H54 (cell line): ENCODE measurements around the gene PRR5L.
"Not testable (repeated sequence)": the region's sequence is repeated elsewhere in the genome, so short reads cannot be mapped to it uniquely, and the experiment has no call there.

Source experiments
- DNase-seq: peaks from one replicate; pipeline ENCODE4 v3.0.0; 2011; ENCODE audit warnings: low spot score, mixed read lengths; ENCODE audit not compliant: insufficient read length
- FAIRE-seq: peaks from 3 replicates; lab custom pipeline; 2011; peaks lifted over from hg19 to GRCh38; lab: Jason Lieb, UNC
- POLR2A ChIP-seq: IDR thresholded peaks from 2 replicates; pipeline ENCODE4 v1.6.1; 2011; ENCODE audit warnings: low read depth, mild to moderate bottlenecking, low read length

Gene PRR5L

GRCh38 chr11:36300650-36301049 lies 4.6 kb downstream of the PRR5L start:
- FAIRE-seq (no peak), DNase-seq (no peak)
- TF ChIP-seq POLR2A = no peak

DNA sequence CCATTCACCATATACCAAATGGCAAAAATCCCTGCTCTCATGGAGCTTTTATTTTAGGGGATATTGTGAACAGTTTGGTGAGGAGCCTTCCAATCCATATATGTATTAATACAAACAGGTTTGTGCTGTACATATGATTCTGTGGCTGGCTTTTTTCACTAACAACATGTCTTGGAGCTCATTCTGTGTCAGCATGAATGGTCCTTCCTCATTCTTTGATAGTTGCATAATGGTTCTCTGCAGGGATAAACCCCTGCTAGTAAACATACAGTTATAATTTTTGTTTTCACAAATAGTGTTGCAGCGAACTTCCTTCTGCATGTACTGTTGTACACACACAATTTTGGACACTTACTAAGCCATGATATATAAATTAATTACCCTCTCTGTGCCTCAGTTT lies 8.3 kb downstream of the PRR5L start:
- DNase-seq (no peak), FAIRE-seq (no peak)
- no peak for TF ChIP-seq POLR2A

DNA sequence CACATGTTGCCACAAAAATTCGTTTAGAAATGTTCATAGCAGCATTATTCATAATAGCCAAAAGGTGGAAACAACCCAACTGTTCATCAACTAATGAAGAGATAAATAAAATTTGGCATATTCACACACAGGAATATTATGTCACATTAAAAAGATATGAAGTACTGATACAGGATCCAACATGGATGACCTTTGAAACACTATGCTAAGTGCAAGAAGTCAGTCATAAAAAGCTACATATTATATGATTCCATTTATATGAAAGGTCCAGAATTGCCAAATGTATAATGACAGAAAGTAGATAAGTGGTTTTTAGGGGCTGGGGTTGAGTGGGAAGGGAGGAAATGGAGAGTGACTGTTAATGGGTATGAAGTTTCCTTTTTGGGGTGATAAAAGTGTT lies 9.0 kb downstream of the PRR5L start:
- TF ChIP-seq POLR2A = no peak
- FAIRE-seq = no peak
- no peak for DNase-seq

DNA sequence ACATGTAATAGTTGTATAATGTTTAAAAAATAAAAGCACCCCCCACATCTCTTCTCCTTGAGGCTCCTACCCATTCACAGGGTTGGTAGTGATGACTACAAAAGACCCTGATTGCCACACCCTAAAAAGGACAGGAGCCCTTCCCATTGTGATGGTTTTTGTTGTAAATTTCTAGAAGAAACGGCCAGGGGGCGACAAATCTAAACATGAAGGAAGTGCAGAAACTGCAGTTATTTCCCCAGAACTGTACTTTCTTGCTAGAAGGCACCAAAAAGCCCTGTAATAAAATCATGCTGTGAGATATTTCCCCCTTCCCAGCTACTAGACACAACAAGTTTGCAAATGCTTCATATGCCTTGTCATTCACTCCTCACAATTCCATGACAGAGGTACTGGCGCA lies 10.8 kb downstream of the PRR5L start:
- FAIRE-seq (no peak), DNase-seq (no peak)
- no peak for TF ChIP-seq POLR2A

DNA sequence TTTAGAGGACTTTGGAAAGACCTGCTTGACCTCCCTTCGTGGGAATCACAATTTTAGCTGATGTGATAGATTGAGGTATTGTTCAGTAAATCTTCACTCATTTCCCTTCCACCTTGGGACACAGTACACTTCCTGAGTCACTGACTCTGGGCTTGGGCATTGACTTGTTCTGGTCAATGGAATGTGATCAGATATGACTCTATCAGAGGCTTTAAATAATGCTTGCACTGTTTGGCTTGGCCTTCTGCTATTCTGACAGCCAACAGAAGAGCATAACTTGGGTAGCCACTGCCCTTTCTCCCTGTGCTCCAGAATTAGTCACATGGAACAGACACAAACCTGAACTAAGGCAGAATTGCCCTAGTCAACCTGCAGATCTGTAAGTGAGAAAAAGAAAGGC lies 12.5 kb downstream of the PRR5L start:
- DNase-seq (no peak), FAIRE-seq (no peak)
- TF ChIP-seq POLR2A = no peak

DNA sequence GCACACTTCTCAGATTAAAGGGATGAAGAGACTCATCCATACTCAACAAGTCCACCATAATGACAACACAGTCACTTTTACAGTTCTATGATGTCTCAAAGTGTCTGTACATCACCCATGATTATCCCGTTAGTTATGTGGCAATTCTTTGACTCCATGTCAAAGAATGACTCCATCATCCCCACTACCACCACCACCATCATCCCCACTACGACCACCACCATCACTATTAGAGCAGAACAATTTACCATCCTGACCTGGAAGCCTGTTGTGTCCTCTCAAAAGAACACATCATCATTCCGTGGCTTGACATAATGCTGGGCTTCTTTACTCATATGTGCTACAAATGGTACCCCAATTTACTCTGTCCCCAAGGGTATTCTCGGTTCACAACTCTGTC lies 13.7 kb downstream of the PRR5L start:
- no peak for TF ChIP-seq POLR2A
- FAIRE-seq (no peak), DNase-seq (no peak)

DNA sequence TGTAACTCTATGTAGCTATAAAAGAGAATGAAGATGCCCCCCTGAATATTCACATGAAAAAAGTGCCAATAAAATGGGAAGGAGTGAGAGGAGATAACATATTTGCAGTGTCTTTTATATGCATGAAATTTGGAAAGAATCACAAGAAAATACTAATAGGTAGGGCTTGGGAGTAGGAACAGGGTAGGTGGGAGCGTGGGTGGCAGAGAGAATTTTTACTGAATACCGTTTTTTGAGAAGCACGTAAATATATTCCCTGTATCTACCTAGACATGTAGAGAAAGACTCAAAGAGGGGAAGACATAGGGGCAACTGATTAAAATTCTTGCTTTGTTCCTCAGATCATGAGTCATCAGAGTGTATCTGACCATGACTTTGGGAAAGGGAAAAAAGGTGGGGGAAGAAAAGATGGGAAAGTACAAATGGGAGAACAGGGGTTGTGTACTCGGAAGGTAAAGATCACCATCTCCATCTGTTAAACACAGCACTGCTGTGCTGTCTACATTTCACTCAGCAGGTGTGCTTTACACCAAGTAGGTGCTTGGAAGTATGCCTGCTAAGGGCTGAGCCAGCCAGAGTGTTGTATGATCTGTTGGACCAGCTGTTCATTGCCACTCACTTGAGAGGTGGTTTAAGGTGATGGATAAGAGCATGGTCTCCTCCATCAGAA lies 16.0 kb downstream of the PRR5L start:
- no peak for FAIRE-seq
- no peak for DNase-seq

DNA sequence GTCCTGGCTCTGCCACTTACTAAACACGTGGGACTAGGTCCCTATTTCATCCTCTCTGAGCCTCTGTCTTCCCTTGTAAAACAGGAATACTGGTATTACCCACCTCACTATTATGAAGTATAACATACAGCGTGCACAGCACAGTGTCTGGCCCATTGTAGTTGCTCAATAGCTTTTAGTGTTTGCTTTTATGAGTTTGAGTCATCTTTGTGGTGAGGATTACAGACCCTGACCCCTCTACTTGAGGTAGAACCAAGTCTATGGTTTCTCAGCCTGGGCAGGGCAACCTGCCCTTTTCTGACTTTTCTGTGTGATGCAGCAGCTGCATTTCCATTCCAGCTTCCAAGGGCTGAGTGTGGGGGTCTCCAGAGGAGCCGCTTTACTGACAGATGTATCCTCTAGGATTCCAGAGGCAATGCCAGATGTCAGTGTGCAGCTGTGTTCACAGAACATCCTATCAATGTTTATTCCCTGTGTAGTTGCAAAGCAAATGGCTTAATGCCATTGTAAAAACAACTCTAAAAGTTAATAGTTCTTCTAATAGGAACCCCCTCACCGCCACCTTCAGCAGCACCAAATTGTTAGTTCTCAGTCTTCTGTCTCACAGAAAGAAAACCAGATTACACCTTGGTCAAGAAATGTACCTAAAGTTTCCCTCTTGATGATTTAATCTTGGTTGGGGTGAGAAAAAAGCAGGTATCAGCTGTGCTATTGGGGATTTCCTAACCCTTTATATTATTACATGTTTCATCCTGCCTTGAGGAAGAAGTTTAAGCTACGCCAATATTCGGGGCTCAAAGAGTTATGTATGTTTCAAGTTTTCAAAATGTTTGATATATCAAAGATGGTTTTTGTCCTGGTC lies 16.8 kb downstream of the PRR5L start:
- no peak for FAIRE-seq
- TF ChIP-seq POLR2A = no peak

More for the DNA sequence above, 16.0 kb downstream of the PRR5L start:
- TF ChIP-seq POLR2A = no peak

DNA sequence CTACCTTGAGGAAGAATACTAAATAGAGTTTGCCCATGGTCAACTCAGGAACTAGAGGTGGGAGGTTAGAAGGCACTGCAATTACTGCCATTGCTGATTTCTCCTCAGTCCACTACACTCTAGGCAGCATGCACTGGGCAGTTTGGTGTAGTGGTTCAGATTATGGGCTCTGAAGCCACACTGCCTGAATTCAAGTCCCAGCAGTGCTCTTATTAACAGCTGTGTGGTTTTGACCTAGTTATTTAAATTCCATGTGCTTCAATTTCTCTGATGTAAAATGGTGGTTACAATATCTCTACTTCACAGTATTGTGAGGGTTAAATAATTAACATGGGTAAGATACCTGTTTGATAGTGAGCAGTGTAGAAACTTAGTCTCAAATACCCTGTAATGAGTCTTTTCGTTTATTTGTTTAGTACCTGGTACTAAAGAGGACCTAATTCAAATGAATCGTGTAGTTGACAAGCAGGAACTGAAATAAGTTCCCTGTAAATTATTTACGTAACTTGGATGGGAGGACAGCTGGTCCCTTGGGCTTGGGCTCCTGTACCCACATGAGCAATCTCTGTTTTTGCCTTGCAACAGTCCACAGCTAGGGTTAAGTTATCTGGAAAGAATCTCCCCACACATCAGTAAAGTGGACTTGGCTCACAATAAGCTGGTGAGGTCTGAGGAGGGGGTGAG lies 17.8 kb downstream of the PRR5L start:
- TF ChIP-seq POLR2A = no peak
- no peak for DNase-seq
- no peak for FAIRE-seq

More for the DNA sequence above, 16.8 kb downstream of the PRR5L start:
- no peak for DNase-seq

DNA sequence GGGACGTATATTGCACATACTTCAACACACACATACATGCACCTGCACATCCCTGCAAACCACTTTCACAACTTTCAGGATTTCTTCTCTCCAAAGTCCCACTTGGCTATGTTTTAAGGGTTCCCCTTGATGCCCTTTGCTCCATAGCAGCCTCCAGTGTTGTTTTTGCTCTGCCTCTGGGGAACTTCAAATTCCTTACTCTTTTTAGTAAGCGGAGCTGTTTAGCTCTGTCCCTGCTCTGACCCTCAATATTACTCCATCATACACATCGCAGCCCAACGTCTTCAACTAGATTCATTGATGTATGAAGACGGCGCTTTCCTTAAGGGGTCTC lies 18.3 kb downstream of the PRR5L start:
- no peak for DNase-seq
- no peak for TF ChIP-seq POLR2A
- FAIRE-seq = no peak

DNA sequence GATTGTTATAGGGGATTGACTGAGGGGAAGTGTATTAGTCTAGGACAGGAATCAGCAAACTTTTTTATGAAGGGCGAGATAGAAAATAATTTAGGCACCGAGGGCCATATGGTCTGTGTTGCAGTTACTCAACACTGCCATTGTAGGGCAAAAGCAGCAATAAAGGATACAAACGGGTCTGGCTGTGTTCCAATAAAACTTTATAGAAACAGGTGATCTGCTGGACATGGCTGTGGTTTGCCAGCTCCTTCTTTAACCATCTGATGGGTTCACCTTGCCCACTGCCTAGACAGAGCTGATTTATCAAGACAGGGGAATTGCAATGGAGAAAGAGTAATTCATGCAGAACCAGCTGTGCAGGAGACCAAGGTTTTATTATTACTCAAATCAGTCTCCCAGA lies 20.0 kb downstream of the PRR5L start:
- DNase-seq (no peak), FAIRE-seq (no peak)
- no peak for TF ChIP-seq POLR2A

DNA sequence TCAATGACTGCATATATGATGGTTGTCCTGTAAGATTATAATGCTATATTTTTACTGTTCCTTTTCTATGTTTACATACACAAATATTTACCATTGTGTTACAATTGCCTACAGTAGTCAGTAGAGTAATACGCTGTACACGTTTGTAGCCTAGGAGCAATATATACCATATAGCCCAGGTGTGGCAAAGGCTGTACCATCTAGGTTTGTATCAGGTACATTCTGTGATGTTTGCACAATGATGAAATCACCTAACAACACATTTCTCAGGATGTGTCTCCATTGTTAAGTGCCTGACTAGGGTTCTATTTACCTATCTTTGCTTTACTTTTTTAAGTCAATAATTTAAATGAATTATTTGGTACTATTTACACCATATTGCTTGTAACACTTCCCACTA lies 21.9 kb downstream of the PRR5L start:
- FAIRE-seq = no peak
- DNase-seq = no peak

DNA sequence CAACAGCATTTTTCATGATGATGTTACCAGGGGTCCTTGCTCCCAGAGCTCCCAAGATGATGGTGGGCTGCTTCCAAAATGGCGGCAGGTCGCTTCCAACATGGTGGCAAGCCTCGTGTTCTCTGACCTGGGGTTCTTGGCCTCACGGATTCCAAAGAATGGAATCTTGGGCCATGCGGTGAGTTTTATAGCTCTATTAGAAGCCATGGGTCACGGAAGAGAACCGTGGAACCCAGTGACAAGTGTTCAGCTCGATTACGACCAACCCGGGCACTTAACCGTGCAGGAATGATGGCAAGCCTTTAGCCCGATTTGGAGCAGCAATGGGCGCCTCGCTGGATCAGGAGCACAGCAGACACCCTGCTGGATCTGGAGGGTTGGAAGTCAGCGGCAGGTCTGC lies 28.9 kb downstream of the PRR5L start:
- not testable (repeated sequence) for FAIRE-seq, DNase-seq

More for the DNA sequence above, 21.9 kb downstream of the PRR5L start:
- TF ChIP-seq POLR2A = no peak

DNA sequence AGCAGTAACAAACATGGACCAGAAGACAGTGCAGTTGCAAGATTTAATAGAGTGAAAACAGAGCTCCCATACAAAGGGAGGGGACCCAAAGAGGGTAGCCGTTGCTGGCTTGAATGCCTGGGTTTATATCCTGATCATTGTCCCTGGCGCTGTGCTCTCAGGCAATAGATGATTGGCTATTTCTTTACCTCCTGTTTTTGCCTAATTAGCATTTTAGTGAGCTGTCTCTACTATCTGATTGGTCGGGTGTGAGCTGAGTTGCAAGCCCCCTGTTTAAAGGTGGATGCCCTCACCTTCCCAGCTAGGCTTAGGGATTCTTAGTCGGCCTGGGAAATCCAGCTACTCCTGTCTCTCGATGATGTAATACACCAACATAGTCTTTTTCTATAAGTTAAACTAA lies 29.3 kb downstream of the PRR5L start:
- not testable (repeated sequence) for DNase-seq, FAIRE-seq
